Measurements from ENCODE around the gene SLC16A1. TPM values are rescaled to one million over a fixed set of nuclear protein-coding genes. Genes with fewer than 3 reads are reported as not detected.

SLC16A1 gene
- total and polyA plus RNA-seq, 5 donors, result 35.4 to 123 (median 64.4) TPM

DNA sequence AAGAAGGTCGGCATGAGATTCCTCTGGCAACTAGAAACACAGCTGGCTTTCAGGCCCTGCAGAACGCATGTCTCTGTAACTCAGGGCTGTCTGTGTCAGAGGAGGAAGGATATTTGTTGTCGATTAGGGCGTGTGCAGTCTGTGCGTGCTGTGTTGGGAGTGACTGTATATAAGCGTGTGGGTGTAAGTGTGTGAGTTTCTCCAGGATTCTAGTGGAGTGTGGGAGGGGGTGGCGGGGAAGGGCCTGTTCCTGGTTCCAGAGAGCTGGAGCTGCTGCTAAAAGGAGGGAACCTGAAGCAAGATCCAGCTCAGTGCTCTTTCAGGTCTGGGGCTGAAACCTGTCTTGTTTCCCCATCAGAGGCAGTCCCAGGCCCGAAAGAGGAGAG is 74.3 kb downstream of the SLC16A1 start:
- no peak overlapping the region for H3K4me3 ChIP-seq (ENCODE audit: low read length)
- intact Hi-C loops (cut with DNase I), result loop anchor here in 3 of 4 donors (1.0 to 5.0 kb wide), 3 partner anchors 73 to 161 kb away; no protein-coding TSS in a partner anchor
- ATAC-seq (peak; percentile 20 to 38), DNase-seq (no peak)
- no peaks in the 10 kb centered on the region for H3K27me3 ChIP-seq (ENCODE audit: control insufficient read depth, insufficient read depth)
- 72% methylated on average over 8 of the region's 8 CpGs for WGBS
- H3K27ac ChIP-seq (ENCODE audit: low read length), result peak overlapping the region; percentile 42
- H3K9me3 ChIP-seq (ENCODE audit: control insufficient read depth, low read length), result no peaks in the 10 kb centered on the region
- H3K4me1 ChIP-seq (ENCODE audit: control insufficient read depth, insufficient read depth, low read length), result no peaks in the 10 kb centered on the region

- no peak for ATAC-seq
- 93% methylated on average over 3 of the region's 3 CpGs for WGBS
These were observed 76.2 kb downstream of the SLC16A1 start for GRCh38 chr1:112879834-112880233.

DNA sequence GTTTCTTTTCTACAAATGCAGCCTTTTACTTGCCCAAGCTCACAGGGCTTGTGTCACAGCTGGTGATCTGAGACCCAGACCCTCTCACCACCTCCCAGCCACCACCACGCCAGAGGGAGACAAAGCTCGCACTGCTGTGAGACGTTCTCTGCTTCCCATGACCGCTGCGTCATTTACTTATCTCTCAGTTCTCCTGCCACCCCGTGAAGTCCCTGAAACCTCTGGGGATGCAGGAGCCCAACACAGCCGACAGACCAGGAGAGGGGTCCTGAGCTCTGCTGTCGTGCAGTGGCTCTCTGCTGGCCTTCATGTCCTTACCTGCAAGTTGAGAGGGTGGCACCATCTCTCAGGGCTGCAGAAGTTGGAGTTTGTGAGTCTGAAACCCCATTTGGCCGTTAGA is 77.7 kb downstream of the SLC16A1 start:
- Histone ChIP-seq H3K9me3 (ENCODE audit: control insufficient read depth, low read length) (no peaks in the 10 kb centered on the region), H3K4me1 (ENCODE audit: control insufficient read depth, insufficient read depth, low read length) (no peaks in the 10 kb centered on the region), H3K27ac (ENCODE audit: low read length) (no peak overlapping the region), H3K27me3 (ENCODE audit: control insufficient read depth, insufficient read depth) (no peaks in the 10 kb centered on the region), H3K4me3 (ENCODE audit: low read length) (no peak overlapping the region)
- WGBS, result 47% methylated on average over 9 of the region's 9 CpGs
- ATAC-seq (no peak), DNase-seq (no peak)
- intact Hi-C loops (cut with DNase I), result loop anchor here in 1 of 4 donors (5.0 kb wide), 1 partner anchor 164 kb away; no protein-coding TSS in a partner anchor

More at GRCh38 chr1:112879834-112880233, 76.2 kb downstream of the SLC16A1 start:
- no peaks in the 10 kb centered on the region for H3K9me3 ChIP-seq (ENCODE audit: control insufficient read depth, low read length)
- H3K27ac ChIP-seq (ENCODE audit: low read length), result no peak overlapping the region
- no peaks in the 10 kb centered on the region for H3K27me3 ChIP-seq (ENCODE audit: control insufficient read depth, insufficient read depth)
- no peak overlapping the region for H3K4me3 ChIP-seq (ENCODE audit: low read length)
- no peak for DNase-seq
- no peaks in the 10 kb centered on the region for H3K4me1 ChIP-seq (ENCODE audit: control insufficient read depth, insufficient read depth, low read length)
- intact Hi-C loops (cut with DNase I), result loop anchor here (2.0 to 5.0 kb wide), 2 partner anchors 75 to 162 kb away; no protein-coding TSS in a partner anchor

- Histone ChIP-seq H3K27me3 (ENCODE audit: control insufficient read depth, insufficient read depth) (no peaks in the 10 kb centered on the region), H3K27ac (ENCODE audit: low read length) (no peak overlapping the region), H3K4me1 (ENCODE audit: control insufficient read depth, insufficient read depth, low read length) (no peaks in the 10 kb centered on the region), H3K9me3 (ENCODE audit: control insufficient read depth, low read length) (no peaks in the 10 kb centered on the region), H3K4me3 (ENCODE audit: low read length) (no peak overlapping the region)
- intact Hi-C loops (cut with DNase I), result loop anchor here in 1 of 4 donors (5.0 kb wide), 1 partner anchor 165 kb away; no protein-coding TSS in a partner anchor
- DNase-seq (no peak), ATAC-seq (no peak)
- WGBS, result 52% methylated on average over 2 of the region's 2 CpGs
These were observed 78.2 kb downstream of the SLC16A1 start for GRCh38 chr1:112877750-112878149.

- DNase-seq (no peak), ATAC-seq (no peak)
- Histone ChIP-seq H3K4me3 (ENCODE audit: low read length) (no peak overlapping the region), H3K9me3 (ENCODE audit: control insufficient read depth, low read length) (no peaks in the 10 kb centered on the region), H3K4me1 (ENCODE audit: control insufficient read depth, insufficient read depth, low read length) (no peaks in the 10 kb centered on the region), H3K27me3 (ENCODE audit: control insufficient read depth, insufficient read depth) (no peaks in the 10 kb centered on the region), H3K27ac (ENCODE audit: low read length) (no peak overlapping the region)
- intact Hi-C loops (cut with DNase I), result loop anchor here in 1 of 4 donors (5.0 kb wide), 1 partner anchor 166 kb away; no protein-coding TSS in a partner anchor
- 76% methylated on average over 2 of the region's 2 CpGs for WGBS
These were observed 79.7 kb downstream of the SLC16A1 start for GRCh38 chr1:112876315-112876714.

DNA sequence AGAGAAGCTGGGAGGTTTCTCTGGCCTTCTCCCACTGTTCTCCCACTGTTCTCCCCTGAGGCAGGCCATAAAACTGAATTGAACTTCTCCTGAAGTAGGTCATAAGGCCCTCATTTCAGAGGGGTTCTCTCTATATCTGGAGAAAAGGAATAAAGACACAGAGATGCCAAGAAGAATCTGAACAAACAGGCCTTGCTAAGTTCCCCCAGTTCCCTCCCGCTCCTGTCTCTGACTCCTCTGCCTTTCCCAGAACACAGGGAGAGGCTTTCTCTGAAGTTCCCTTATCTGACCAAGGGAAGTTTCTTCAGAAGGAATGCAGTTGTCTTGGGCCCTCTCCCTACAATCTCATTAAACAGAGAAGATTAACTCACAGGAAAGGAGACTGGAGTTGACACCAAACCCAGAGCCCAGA is 83.4 kb downstream of the SLC16A1 start:
- Histone ChIP-seq H3K27ac (ENCODE audit: low read length) (no peak overlapping the region), H3K9me3 (ENCODE audit: control insufficient read depth, low read length) (no peaks in the 10 kb centered on the region), H3K4me1 (ENCODE audit: control insufficient read depth, insufficient read depth, low read length) (no peaks in the 10 kb centered on the region), H3K27me3 (ENCODE audit: control insufficient read depth, insufficient read depth) (no peaks in the 10 kb centered on the region), H3K4me3 (ENCODE audit: low read length) (no peak overlapping the region)
- ATAC-seq, result peak; percentile 24 to 65
- no peak for DNase-seq
- intact Hi-C loops (cut with DNase I), result no loop called here
- WGBS, result 72% methylated on average over 1 of the region's 1 CpG

DNA sequence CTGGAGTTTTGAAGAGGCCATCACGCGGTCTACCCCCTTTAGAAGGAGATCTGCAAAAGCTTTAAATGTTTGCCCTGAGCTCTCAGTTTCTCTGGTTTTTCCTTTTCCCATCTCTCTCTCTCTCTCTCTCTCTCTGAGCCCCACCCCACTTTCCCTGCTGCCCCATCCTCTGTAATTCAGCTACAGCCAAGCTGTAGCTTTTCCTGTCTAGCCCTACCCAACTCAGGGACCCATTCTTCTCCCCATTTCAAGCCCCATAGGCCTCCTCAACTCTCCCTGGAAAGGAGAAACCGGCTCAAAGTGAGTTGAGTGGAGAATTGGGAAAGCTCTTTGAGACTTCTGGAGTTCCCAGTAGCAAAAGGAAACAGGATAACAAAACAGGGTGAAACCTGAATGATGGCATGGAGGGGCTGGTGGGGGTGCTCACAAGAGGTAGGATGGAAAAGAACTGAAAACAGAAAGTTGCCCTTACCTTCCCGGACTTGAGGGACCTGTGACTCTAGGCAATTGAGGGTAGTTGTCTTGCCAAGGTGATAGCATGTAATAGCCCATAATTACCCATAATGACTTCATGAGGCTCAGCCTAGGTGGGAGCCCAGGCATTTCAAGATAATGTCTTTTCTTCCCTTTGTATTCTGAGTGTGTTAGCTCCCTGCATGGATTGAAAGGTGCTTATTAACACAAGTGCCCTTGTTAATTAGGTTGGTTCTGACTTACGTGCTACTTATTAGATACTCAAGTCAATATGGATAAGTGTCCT is 84.9 kb downstream of the SLC16A1 start:
- intact Hi-C loops (cut with DNase I), result no loop called here
- Histone ChIP-seq H3K27me3 (ENCODE audit: control insufficient read depth, insufficient read depth) (no peaks in the 10 kb centered on the region), H3K4me1 (ENCODE audit: control insufficient read depth, insufficient read depth, low read length) (no peaks in the 10 kb centered on the region), H3K27ac (ENCODE audit: low read length) (no peak overlapping the region), H3K4me3 (ENCODE audit: low read length) (no peak overlapping the region), H3K9me3 (ENCODE audit: control insufficient read depth, low read length) (no peaks in the 10 kb centered on the region)
- peak in 1 of 2 donors; percentile 36 for ATAC-seq
- DNase-seq, result no peak
- 92% methylated on average over 5 of the region's 5 CpGs for WGBS

DNA sequence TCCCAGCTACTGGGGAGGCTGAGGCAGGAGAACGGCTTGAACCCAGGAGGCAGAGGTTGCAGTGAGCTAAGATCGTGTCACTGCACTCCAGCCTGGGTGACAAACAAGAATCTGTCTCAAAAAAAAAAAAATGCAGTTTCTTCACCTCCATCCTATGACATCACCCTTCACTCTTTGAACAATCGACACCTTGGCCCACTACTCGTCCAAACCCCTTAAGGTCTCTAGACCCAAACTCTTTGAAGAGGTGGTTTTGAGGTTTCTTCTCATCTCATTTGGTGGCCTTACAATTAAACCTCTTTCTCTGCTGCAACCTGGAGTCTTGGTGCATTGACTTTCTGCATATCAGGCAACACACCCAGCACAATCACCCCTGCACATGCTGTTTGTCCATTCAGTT is 86.1 kb downstream of the SLC16A1 start:
- no peak overlapping the region for H3K4me3 ChIP-seq (ENCODE audit: low read length)
- intact Hi-C loops (cut with DNase I), result no loop called here
- no peaks in the 10 kb centered on the region for H3K4me1 ChIP-seq (ENCODE audit: control insufficient read depth, insufficient read depth, low read length)
- H3K27me3 ChIP-seq (ENCODE audit: control insufficient read depth, insufficient read depth), result no peaks in the 10 kb centered on the region
- no peak overlapping the region for H3K27ac ChIP-seq (ENCODE audit: low read length)
- ATAC-seq (no peak), DNase-seq (no peak)
- 93% methylated on average over 4 of the region's 4 CpGs for WGBS
- H3K9me3 ChIP-seq (ENCODE audit: control insufficient read depth, low read length), result no peaks in the 10 kb centered on the region

DNA sequence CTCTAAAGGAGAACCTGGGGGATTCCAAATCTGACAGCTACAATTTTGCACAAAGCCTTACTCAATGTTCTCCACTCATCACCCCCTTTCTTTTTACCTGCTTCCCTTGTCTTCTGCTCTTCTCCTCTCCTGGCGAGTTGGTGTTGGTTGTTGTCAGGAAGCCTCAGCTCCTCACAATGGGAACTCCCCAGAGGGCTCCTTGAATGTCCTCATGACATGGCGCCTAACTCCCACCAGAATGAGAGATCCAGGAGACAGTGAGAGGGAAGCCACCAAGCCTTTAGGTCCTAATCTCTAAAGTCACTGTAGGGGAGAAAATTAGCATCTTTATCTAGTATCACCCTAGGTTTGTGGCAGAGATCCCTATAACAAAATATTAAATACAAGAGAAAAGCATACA is 87.8 kb downstream of the SLC16A1 start:
- 85% methylated on average over 2 of the region's 2 CpGs for whole genome bisulfite sequencing
- Histone ChIP-seq H3K4me1 (ENCODE audit: control insufficient read depth, insufficient read depth, low read length) (no peaks in the 10 kb centered on the region), H3K9me3 (ENCODE audit: control insufficient read depth, low read length) (no peaks in the 10 kb centered on the region), H3K27ac (ENCODE audit: low read length) (no peak overlapping the region), H3K4me3 (ENCODE audit: low read length) (no peak overlapping the region), H3K27me3 (ENCODE audit: control insufficient read depth, insufficient read depth) (no peaks in the 10 kb centered on the region)
- DNase-seq (no peak), ATAC-seq (no peak)
- intact Hi-C loops (cut with DNase I), result no loop called here

DNA sequence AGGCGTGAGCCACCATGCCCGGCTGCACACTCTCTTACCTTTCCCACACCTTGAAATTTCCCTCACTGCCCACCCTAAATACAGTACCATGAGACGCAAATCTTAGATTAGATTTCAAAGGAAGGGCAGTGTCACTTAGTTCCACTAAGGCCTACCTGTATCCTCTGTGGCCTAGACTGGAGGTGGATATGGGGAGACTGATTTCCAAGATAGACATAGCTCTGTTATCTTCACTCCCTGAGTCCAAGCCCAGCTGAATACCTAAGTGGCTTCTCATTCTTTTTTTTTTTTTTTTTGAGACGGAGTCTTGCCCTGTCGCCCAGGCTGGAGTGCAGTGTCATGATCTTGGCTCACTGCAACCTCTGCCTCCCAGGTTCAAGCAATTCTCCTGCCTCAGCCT is 89.0 kb downstream of the SLC16A1 start:
- ATAC-seq (no peak), DNase-seq (no peak)
- no peak overlapping the region for H3K4me3 ChIP-seq (ENCODE audit: low read length)
- no peaks in the 10 kb centered on the region for H3K27me3 ChIP-seq (ENCODE audit: control insufficient read depth, insufficient read depth)
- no peak overlapping the region for H3K27ac ChIP-seq (ENCODE audit: low read length)
- no peaks in the 10 kb centered on the region for H3K9me3 ChIP-seq (ENCODE audit: control insufficient read depth, low read length)
- 97% methylated on average over 5 of the region's 5 CpGs for WGBS
- intact Hi-C loops (cut with DNase I), result no loop called here
- peaks cover 2% of the 10 kb centered on the region for H3K4me1 ChIP-seq (ENCODE audit: control insufficient read depth, insufficient read depth, low read length)

DNA sequence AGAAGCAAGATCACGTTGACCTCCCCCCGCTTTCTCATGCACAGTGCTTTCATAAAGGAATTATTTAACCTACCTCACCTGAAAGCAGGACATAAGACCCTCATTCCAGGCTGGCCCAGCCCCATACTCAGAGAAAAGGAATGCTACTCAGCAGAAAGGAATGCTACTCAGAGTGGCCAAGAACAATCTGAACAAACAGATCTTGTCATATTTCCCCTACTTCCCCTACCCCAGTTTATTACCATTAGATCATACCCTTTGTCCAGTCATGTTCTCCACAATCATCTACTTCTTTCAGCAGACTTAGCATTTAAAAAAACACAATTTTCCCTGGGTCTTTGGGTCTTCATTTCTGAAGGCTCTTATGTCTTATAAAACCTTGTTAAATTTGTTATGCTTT is 89.8 kb downstream of the SLC16A1 start:
- DNase-seq, result no peak
- ATAC-seq, result no peak
- Histone ChIP-seq H3K27ac (ENCODE audit: low read length) (no peak overlapping the region), H3K9me3 (ENCODE audit: control insufficient read depth, low read length) (no peaks in the 10 kb centered on the region), H3K27me3 (ENCODE audit: control insufficient read depth, insufficient read depth) (no peaks in the 10 kb centered on the region), H3K4me3 (ENCODE audit: low read length) (no peak overlapping the region), H3K4me1 (ENCODE audit: control insufficient read depth, insufficient read depth, low read length) (peaks cover 2% of the 10 kb centered on the region)
- WGBS, result 90% methylated on average over 2 of the region's 2 CpGs
- intact Hi-C loops (cut with DNase I), result no loop called here

Measured in right cardiac atrium (tissue), 5 donors.